Adipocyte (in vitro differentiated cells): ENCODE results near the gene TMEM270.

Experiments
- DNase-seq: peaks from one replicate; pipeline ENCODE4 v3.0.0-alpha.2; 2015; ENCODE audit warnings: low read depth
- H3K27me3 ChIP-seq: replicated peaks from 2 replicates; pipeline ENCODE4 v1.7.0; 2013; ENCODE audit warnings: mild to moderate bottlenecking, low read length, moderate library complexity; ENCODE audit not compliant: control insufficient read depth, insufficient read depth
- H3K36me3 ChIP-seq: 2 replicates; pipeline ENCODE4 v1.7.0; 2013; ENCODE audit warnings: low read length, mild to moderate bottlenecking, moderate library complexity; ENCODE audit not compliant: control insufficient read depth, insufficient read depth, severe bottlenecking
- H3K4me1 ChIP-seq: 2 replicates; pipeline ENCODE4 v1.7.0; 2013; ENCODE audit warnings: mild to moderate bottlenecking, low read length, moderate library complexity; ENCODE audit not compliant: control insufficient read depth, insufficient read depth
- H3K4me3 ChIP-seq: 2 replicates; pipeline ENCODE4 v1.7.0; 2013; ENCODE audit warnings: mild to moderate bottlenecking, low read length, moderate library complexity
- H3K9ac ChIP-seq: 2 replicates; pipeline ENCODE4 v1.7.0; 2013; ENCODE audit warnings: mild to moderate bottlenecking, low read length, moderate library complexity
- H3K9me3 ChIP-seq: 2 replicates; pipeline ENCODE4 v1.7.0; 2013; ENCODE audit warnings: mild to moderate bottlenecking, low read length, moderate library complexity; ENCODE audit not compliant: control insufficient read depth

Gene TMEM270

GRCh38 chr7:73894166-73894565 is 33.2 kb downstream of the TMEM270 start:
- no peak for DNase-seq
- peak overlapping the region; percentile 25 for H3K4me3 ChIP-seq
- no peaks in the 10 kb centered on the region for H3K9me3 ChIP-seq
- H3K9ac ChIP-seq: peak overlapping the region; percentile 75
- no peaks in the 10 kb centered on the region for H3K27me3 ChIP-seq
- H3K4me1 ChIP-seq: peaks cover 58% of the 10 kb centered on the region
- H3K36me3 ChIP-seq: no peaks in the 10 kb centered on the region

GRCh38 chr7:73894733-73895551 is 34.0 kb downstream of the TMEM270 start:
- peak overlapping the region; percentile 25 for H3K4me3 ChIP-seq
- H3K9me3 ChIP-seq: no peaks in the 10 kb centered on the region
- H3K27me3 ChIP-seq: no peaks in the 10 kb centered on the region
- H3K9ac ChIP-seq: peak overlapping the region; percentile 75
- DNase-seq: peak; percentile 92
- H3K36me3 ChIP-seq: no peaks in the 10 kb centered on the region
- peaks cover 66% of the 10 kb centered on the region for H3K4me1 ChIP-seq

GRCh38 chr7:73895626-73896025 is 34.7 kb downstream of the TMEM270 start:
- Histone ChIP-seq H3K36me3 (no peaks in the 10 kb centered on the region), H3K9me3 (no peaks in the 10 kb centered on the region), H3K27me3 (no peaks in the 10 kb centered on the region), H3K4me1 (peaks cover 73% of the 10 kb centered on the region), H3K9ac (peak overlapping the region; percentile 67), H3K4me3 (peak overlapping the region; percentile 2)
- no peak for DNase-seq

- H3K9me3 ChIP-seq: no peaks in the 10 kb centered on the region
- no peaks in the 10 kb centered on the region for H3K27me3 ChIP-seq
- DNase-seq: no peak
- peaks cover 75% of the 10 kb centered on the region for H3K4me1 ChIP-seq
- no peaks in the 10 kb centered on the region for H3K36me3 ChIP-seq
- no peak overlapping the region for H3K4me3 ChIP-seq
- no peak overlapping the region for H3K9ac ChIP-seq
Measured at GRCh38 chr7:73896454-73896853, 35.5 kb downstream of the TMEM270 start.

- Histone ChIP-seq H3K9ac (peak overlapping the region; percentile 78), H3K27me3 (no peaks in the 10 kb centered on the region), H3K9me3 (no peaks in the 10 kb centered on the region), H3K4me3 (peak overlapping the region; percentile 21), H3K4me1 (peaks cover 49% of the 10 kb centered on the region), H3K36me3 (no peaks in the 10 kb centered on the region)
- DNase-seq: peak; percentile 97
Measured at GRCh38 chr7:73899731-73900142, 38.8 kb downstream of the TMEM270 start.

- DNase-seq: peak; percentile 68
- Histone ChIP-seq H3K9ac (peak overlapping the region; percentile 78), H3K9me3 (no peaks in the 10 kb centered on the region), H3K4me1 (peaks cover 48% of the 10 kb centered on the region), H3K36me3 (no peaks in the 10 kb centered on the region), H3K27me3 (no peaks in the 10 kb centered on the region), H3K4me3 (peak overlapping the region; percentile 21)
Measured at GRCh38 chr7:73900286-73900685, 39.3 kb downstream of the TMEM270 start.

- H3K9me3 ChIP-seq: no peaks in the 10 kb centered on the region
- no peak overlapping the region for H3K9ac ChIP-seq
- no peaks in the 10 kb centered on the region for H3K36me3 ChIP-seq
- H3K27me3 ChIP-seq: no peaks in the 10 kb centered on the region
- no peak overlapping the region for H3K4me3 ChIP-seq
- H3K4me1 ChIP-seq: peaks cover 37% of the 10 kb centered on the region
- DNase-seq: no peak
Measured at GRCh38 chr7:73901231-73901822, 40.4 kb downstream of the TMEM270 start.

- Histone ChIP-seq H3K4me3 (no peak overlapping the region), H3K9me3 (no peaks in the 10 kb centered on the region)
Measured at GRCh38 chr7:73901823-73902597, 41.1 kb downstream of the TMEM270 start.

GRCh38 chr7:73903321-73904218 is 42.6 kb downstream of the TMEM270 start:
- Histone ChIP-seq H3K36me3 (no peaks in the 10 kb centered on the region), H3K9ac (no peak overlapping the region), H3K4me1 (peaks cover 22% of the 10 kb centered on the region), H3K27me3 (no peaks in the 10 kb centered on the region), H3K9me3 (no peaks in the 10 kb centered on the region), H3K4me3 (no peak overlapping the region)
- no peak for DNase-seq

More at GRCh38 chr7:73901823-73902597, 41.1 kb downstream of the TMEM270 start:
- no peak overlapping the region for H3K9ac ChIP-seq
- H3K4me1 ChIP-seq: peaks cover 31% of the 10 kb centered on the region
- no peak for DNase-seq
- H3K27me3 ChIP-seq: no peaks in the 10 kb centered on the region
- no peaks in the 10 kb centered on the region for H3K36me3 ChIP-seq

- peaks cover 17% of the 10 kb centered on the region for H3K4me1 ChIP-seq
- no peaks in the 10 kb centered on the region for H3K36me3 ChIP-seq
- H3K27me3 ChIP-seq: no peaks in the 10 kb centered on the region
- H3K4me3 ChIP-seq: no peak overlapping the region
- no peak overlapping the region for H3K9ac ChIP-seq
- no peak for DNase-seq
- H3K9me3 ChIP-seq: no peaks in the 10 kb centered on the region
Measured at GRCh38 chr7:73904219-73905137, 43.5 kb downstream of the TMEM270 start.
